CD4-positive, CD25-positive, alpha-beta regulatory T cell (primary cell): Measurements from ENCODE around the gene ENC1. TPM values are rescaled to one million over a fixed set of nuclear protein-coding genes. Genes with fewer than 3 reads are reported as not detected.
"Not testable (repeated sequence)": the region's sequence is repeated elsewhere in the genome, so short reads cannot be mapped to it uniquely, and the experiment has no call there.

Experiments
- ATAC-seq, 2 donors: fragments of 150-1000 bp; cut with Tn5 transposase; one replicate each; pipeline ENCODE4 v1.10.0; 2021; ENCODE audit warnings: low read depth in 2 of 2, moderate number of reproducible peaks in 2 of 2, moderate library complexity in 1 of 2
- DNase-seq, 3 donors: peaks; one replicate each; pipeline versions ENCODE4 v3.0.0 to v3.0.0-alpha.2; 2012 to 2022; ENCODE audit warnings: mixed read lengths in 1 of 3
- H3K27ac ChIP-seq: one replicate; pipeline ENCODE4 v1.7.0; 2013; ENCODE audit warnings: mild to moderate bottlenecking, low read length; ENCODE audit not compliant: insufficient read depth, poor library complexity, severe bottlenecking
- H3K27me3 ChIP-seq: one replicate; pipeline ENCODE4 v1.7.0; 2013; ENCODE audit warnings: low read length; ENCODE audit not compliant: control insufficient read depth, insufficient read depth
- H3K36me3 ChIP-seq: one replicate; pipeline ENCODE4 v1.7.0; 2013; ENCODE audit warnings: mild to moderate bottlenecking, low read length, moderate library complexity; ENCODE audit not compliant: control insufficient read depth, insufficient read depth
- H3K4me1 ChIP-seq: 2 replicates; pipeline ENCODE4 v1.7.0; 2013; ENCODE audit warnings: mild to moderate bottlenecking, low read length; ENCODE audit not compliant: insufficient read depth, control insufficient read depth, poor library complexity, severe bottlenecking
- H3K4me3 ChIP-seq: one replicate; pipeline ENCODE4 v1.7.0; 2013; ENCODE audit warnings: low read depth, mild to moderate bottlenecking, low read length, moderate library complexity
- H3K9me3 ChIP-seq, 2 experiments: 1 replicate in 1 of 2; 2 replicates in 1 of 2; pipeline ENCODE4 v1.7.0; 2013; ENCODE audit warnings: low read length in 2 of 2, mild to moderate bottlenecking in 1 of 2, moderate library complexity in 1 of 2; ENCODE audit not compliant: control insufficient read depth in 2 of 2
- H3K27ac Mint-ChIP-seq, 3 donors: one replicate each; pipeline ENCODE4 v1.8.0; 2020 to 2022; ENCODE audit warnings: mild to moderate bottlenecking in 3 of 3, mixed read lengths in 3 of 3, moderate library complexity in 2 of 3
- H3K27me3 Mint-ChIP-seq: one replicate; pipeline ENCODE4 v1.8.0; 2022; ENCODE audit warnings: mild to moderate bottlenecking, mixed read lengths
- H3K36me3 Mint-ChIP-seq: one replicate; pipeline ENCODE4 v1.8.0; 2020; ENCODE audit warnings: mixed read lengths
- H3K4me1 Mint-ChIP-seq, 4 donors: one replicate each; pipeline ENCODE4 v1.8.0; 2020 to 2022; ENCODE audit warnings: mixed read lengths in 4 of 4, mild to moderate bottlenecking in 1 of 4
- H3K4me3 Mint-ChIP-seq, 4 donors: one replicate each; pipeline ENCODE4 v1.8.0; 2020 to 2022; ENCODE audit warnings: mild to moderate bottlenecking in 4 of 4, mixed read lengths in 4 of 4, moderate library complexity in 3 of 4
- H3K9me3 Mint-ChIP-seq, 7 donors: one replicate each; pipeline ENCODE4 v1.8.0; 2020 to 2022; ENCODE audit warnings: mixed read lengths in 7 of 7, mild to moderate bottlenecking in 3 of 7, moderate library complexity in 2 of 7
- polyA plus RNA-seq, 4 donors: library from polyadenylated mRNA; unstranded; fragments of 300-500 nt; fragmentation: Illumina TruSeq; gene quantifications; one replicate each; pipeline ENCODE4 v1.2.3, GENCODE V29; 2021
- total RNA-seq: library from RNA; stranded (reverse); gene quantifications from one replicate; pipeline ENCODE4 v1.2.3, GENCODE V29; 2022

The ENC1 gene
- total and polyA plus RNA-seq, 5 donors from 2014 or later: 0.10 to 6.8 (median 0.48) TPM; not detected in 1

GRCh38 chr5:74678123-74678522 lies 37.6 kb upstream of the ENC1 start:
- not testable (repeated sequence) for H3K9me3 ChIP-seq, H3K27ac ChIP-seq, DNase-seq, H3K4me1 Mint-ChIP-seq, H3K36me3 Mint-ChIP-seq, H3K27ac Mint-ChIP-seq, H3K36me3 ChIP-seq, ATAC-seq, H3K4me3 Mint-ChIP-seq, H3K9me3 Mint-ChIP-seq, H3K4me1 ChIP-seq, H3K4me3 ChIP-seq
- peaks cover 53% of the 10 kb centered on the region for H3K27me3 Mint-ChIP-seq
- H3K27me3 ChIP-seq: peaks cover 12% of the 10 kb centered on the region

GRCh38 chr5:74676466-74676865 lies 35.9 kb upstream of the ENC1 start:
- ATAC-seq: not testable (repeated sequence)
- peaks cover 44% of the 10 kb centered on the region for H3K27me3 Mint-ChIP-seq

GRCh38 chr5:74673011-74673790 lies 32.7 kb upstream of the ENC1 start:
- Histone ChIP-seq H3K27me3 (peaks cover 12% of the 10 kb centered on the region), H3K4me3 (no peak overlapping the region), H3K9me3 (no peaks in the 10 kb centered on the region), H3K36me3 (no peaks in the 10 kb centered on the region), H3K4me1 (no peaks in the 10 kb centered on the region), H3K27ac (no peak overlapping the region)
- Mint-ChIP-seq H3K36me3 (no peaks in the 10 kb centered on the region), H3K27ac (no peak overlapping the region), H3K27me3 (peaks cover 26% of the 10 kb centered on the region), H3K4me1 (peaks cover 0 to 2% (median 0%) of the 10 kb centered on the region in 4 donors), H3K9me3 (peaks cover 0 to 4% (median 0%) of the 10 kb centered on the region in 7 donors), H3K4me3 (no peak overlapping the region)
- DNase-seq (peak in 2 of 3 donors; percentile 25 to 38), ATAC-seq (no peak)

More at GRCh38 chr5:74676466-74676865, 35.9 kb upstream of the ENC1 start:
- not testable (repeated sequence) for H3K36me3 Mint-ChIP-seq, H3K36me3 ChIP-seq, DNase-seq, H3K4me3 Mint-ChIP-seq, H3K9me3 ChIP-seq, H3K27ac Mint-ChIP-seq, H3K4me1 Mint-ChIP-seq, H3K27ac ChIP-seq, H3K4me3 ChIP-seq, H3K9me3 Mint-ChIP-seq, H3K4me1 ChIP-seq
- H3K27me3 ChIP-seq: peaks cover 15% of the 10 kb centered on the region

DNA sequence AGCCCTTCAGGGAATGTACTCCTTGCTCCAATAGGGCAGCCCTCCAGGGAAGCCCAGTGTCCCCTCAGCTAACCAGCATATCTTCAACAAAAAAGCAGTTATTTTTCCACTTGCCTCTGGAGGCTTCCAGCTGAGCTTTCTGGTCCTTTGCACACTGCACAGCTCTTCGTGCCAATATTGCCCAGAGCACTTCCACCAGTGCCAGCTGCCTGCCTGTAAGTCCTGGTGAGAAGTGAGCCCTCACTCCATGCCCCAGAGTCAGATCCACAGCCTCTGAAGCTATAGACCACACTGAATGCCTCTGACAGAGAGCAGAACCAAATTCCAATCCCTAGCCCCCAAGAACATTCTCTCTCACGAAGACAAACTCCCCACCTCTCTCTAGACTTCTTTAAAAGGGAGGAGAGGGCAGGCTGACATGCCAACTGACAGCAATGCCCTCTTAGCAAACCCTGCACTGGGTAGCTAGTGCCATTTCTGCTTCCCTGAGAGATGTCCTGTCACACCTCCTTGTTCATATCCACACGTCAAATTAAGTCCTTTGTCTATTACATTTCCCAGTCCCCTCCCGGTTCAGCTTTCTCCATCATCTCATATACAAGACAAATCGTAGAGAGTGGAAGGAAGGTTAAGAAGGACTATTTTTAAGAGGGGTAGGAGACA lies 31.8 kb upstream of the ENC1 start:
- Histone ChIP-seq H3K27ac (no peak overlapping the region), H3K4me3 (no peak overlapping the region), H3K4me1 (no peaks in the 10 kb centered on the region), H3K9me3 (no peaks in the 10 kb centered on the region), H3K36me3 (no peaks in the 10 kb centered on the region), H3K27me3 (peaks cover 15% of the 10 kb centered on the region)
- no peak for ATAC-seq
- H3K27ac Mint-ChIP-seq: no peak overlapping the region
- peaks cover 0 to 2% (median 0%) of the 10 kb centered on the region in 4 donors for H3K4me1 Mint-ChIP-seq
- H3K4me3 Mint-ChIP-seq: no peak overlapping the region
- H3K27me3 Mint-ChIP-seq: peaks cover 25% of the 10 kb centered on the region
- no peaks in the 10 kb centered on the region for H3K36me3 Mint-ChIP-seq
- peaks cover 0 to 4% (median 0%) of the 10 kb centered on the region in 7 donors for H3K9me3 Mint-ChIP-seq
- no peak for DNase-seq

DNA sequence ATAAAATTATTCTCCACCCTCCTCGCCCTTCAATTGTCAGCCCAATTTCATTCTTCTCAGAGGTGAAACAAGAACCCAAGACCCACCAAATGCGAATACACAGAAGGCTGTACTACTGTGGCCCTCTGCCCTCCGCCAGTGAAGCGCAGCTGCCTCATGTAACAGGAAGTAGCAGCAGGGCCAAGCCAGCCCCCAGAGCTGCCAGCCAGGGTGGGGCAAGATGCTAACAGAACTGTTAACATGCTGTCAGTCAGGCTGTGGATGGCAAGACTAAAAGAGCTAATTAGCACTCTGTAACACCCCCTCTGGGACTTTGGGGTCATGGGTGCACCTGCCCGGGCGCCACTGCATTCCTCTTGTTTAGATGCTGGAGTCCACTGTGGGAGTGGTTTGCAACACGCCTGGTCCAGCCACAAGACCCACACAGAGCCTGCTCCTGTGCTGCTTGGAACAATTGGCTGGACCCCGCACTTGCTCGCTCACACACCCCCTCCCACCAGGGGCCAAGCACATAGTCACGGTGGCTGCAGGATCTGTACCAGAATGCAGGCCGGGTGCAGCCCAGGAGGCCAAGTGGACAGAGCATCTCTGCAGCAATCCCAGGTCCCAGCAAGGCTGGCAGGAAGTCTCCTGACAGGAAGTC lies 30.0 kb upstream of the ENC1 start:
- Mint-ChIP-seq H3K27me3 (peaks cover 23% of the 10 kb centered on the region), H3K27ac (no peak overlapping the region), H3K4me3 (no peak overlapping the region), H3K9me3 (peaks cover 0 to 4% (median 0%) of the 10 kb centered on the region in 7 donors), H3K4me1 (peaks cover 0 to 2% (median 0%) of the 10 kb centered on the region in 4 donors), H3K36me3 (no peaks in the 10 kb centered on the region)
- H3K9me3 ChIP-seq: no peaks in the 10 kb centered on the region
- H3K27me3 ChIP-seq: peaks cover 15% of the 10 kb centered on the region
- H3K4me3 ChIP-seq: no peak overlapping the region
- H3K4me1 ChIP-seq: no peaks in the 10 kb centered on the region
- no peak for ATAC-seq
- H3K36me3 ChIP-seq: no peaks in the 10 kb centered on the region
- DNase-seq: no peak
- no peak overlapping the region for H3K27ac ChIP-seq

DNA sequence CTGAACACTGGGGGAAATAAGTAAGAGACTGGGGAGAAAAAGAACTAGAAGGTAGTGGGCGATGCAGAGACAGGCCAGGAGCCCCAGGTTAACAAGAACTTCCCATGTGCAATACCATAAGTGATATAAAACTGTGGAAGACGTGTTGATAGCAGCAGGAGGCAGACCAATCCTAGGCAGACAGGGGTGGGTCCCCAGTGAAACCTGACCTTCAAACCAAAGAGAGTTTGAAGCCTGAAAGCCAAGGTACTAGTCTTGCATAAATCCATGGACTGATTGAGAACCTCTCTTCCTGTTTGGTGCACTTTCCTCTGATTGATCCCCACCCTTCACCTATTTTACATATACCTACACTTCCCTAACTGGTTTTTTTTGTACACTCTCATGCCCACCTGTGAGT lies 29.3 kb upstream of the ENC1 start:
- no peaks in the 10 kb centered on the region for H3K9me3 ChIP-seq
- H3K4me3 ChIP-seq: no peak overlapping the region
- Mint-ChIP-seq H3K4me3 (peak overlapping the region in 1 of 4 donors; percentile 29), H3K27ac (no peak overlapping the region), H3K9me3 (peaks cover 0 to 4% (median 0%) of the 10 kb centered on the region in 7 donors), H3K36me3 (no peaks in the 10 kb centered on the region), H3K4me1 (peaks cover 0 to 2% (median 0%) of the 10 kb centered on the region in 4 donors), H3K27me3 (peaks cover 18% of the 10 kb centered on the region)
- H3K27ac ChIP-seq: no peak overlapping the region
- no peaks in the 10 kb centered on the region for H3K4me1 ChIP-seq
- no peaks in the 10 kb centered on the region for H3K36me3 ChIP-seq
- ATAC-seq: no peak
- no peak for DNase-seq
- H3K27me3 ChIP-seq: peaks cover 15% of the 10 kb centered on the region

GRCh38 chr5:74667396-74667795 lies 26.9 kb upstream of the ENC1 start:
- no peaks in the 10 kb centered on the region for H3K36me3 ChIP-seq
- Mint-ChIP-seq H3K4me3 (no peak overlapping the region), H3K4me1 (no peaks in the 10 kb centered on the region), H3K9me3 (peaks cover 0 to 4% (median 0%) of the 10 kb centered on the region in 7 donors), H3K27ac (no peak overlapping the region), H3K27me3 (peaks cover 31% of the 10 kb centered on the region), H3K36me3 (no peaks in the 10 kb centered on the region)
- H3K27me3 ChIP-seq: peaks cover 9% of the 10 kb centered on the region
- H3K27ac ChIP-seq: no peak overlapping the region
- DNase-seq (no peak), ATAC-seq (no peak)
- H3K4me1 ChIP-seq: no peaks in the 10 kb centered on the region
- H3K9me3 ChIP-seq: no peaks in the 10 kb centered on the region
- no peak overlapping the region for H3K4me3 ChIP-seq
